ENCODE results near the gene PTPRQ. TPM values are rescaled to one million over a fixed set of nuclear protein-coding genes. Genes with fewer than 3 reads are reported as not detected.
"Not testable (repeated sequence)": the region's sequence is repeated elsewhere in the genome, so short reads cannot be mapped to it uniquely, and the experiment has no call there.

Gene PTPRQ
- total RNA-seq, 1 experiment from 2014 or later, result 0.08 TPM

DNA sequence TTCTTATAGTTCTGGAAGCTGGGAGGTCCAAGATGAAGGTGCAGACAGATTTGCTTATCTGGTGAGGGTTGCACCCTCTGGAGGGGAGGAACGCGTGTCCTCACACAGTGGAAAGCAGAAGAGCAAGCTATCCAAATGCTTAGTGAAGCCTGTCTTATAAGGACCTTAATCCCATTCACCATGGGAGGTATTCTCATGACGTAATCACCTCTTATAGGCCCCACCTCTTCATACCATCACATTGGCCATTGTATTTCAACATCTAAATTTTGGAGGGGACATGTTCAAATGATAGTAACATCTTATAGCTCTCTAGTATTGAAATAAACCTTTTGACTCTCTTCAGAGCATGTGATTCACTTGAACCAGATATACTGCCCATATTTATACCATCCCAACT is 158.4 kb downstream of the PTPRQ start:
- in situ Hi-C loops (cut with HindIII; ENCODE audit: low pct_unique_long_range_greater_than_20kb, low sequenced_read_pairs), result no loop called here
- DNase-seq (ENCODE audit: low read depth, low spot score), result no peak

- in situ Hi-C loops (cut with HindIII; ENCODE audit: low pct_unique_long_range_greater_than_20kb, low sequenced_read_pairs), result no loop called here
- peak; percentile 8 for DNase-seq (ENCODE audit: low read depth, low spot score)
Observed at GRCh38 chr12:80607361-80608135, 163.5 kb downstream of the PTPRQ start.

GRCh38 chr12:80617733-80618132 is 173.7 kb downstream of the PTPRQ start:
- DNase-seq (ENCODE audit: low read depth, low spot score), result no peak
- in situ Hi-C loops (cut with HindIII; ENCODE audit: low pct_unique_long_range_greater_than_20kb, low sequenced_read_pairs), result no loop called here

- in situ Hi-C loops (cut with HindIII; ENCODE audit: low pct_unique_long_range_greater_than_20kb, low sequenced_read_pairs), result no loop called here
Observed at GRCh38 chr12:80620281-80620680, 176.2 kb downstream of the PTPRQ start.

DNA sequence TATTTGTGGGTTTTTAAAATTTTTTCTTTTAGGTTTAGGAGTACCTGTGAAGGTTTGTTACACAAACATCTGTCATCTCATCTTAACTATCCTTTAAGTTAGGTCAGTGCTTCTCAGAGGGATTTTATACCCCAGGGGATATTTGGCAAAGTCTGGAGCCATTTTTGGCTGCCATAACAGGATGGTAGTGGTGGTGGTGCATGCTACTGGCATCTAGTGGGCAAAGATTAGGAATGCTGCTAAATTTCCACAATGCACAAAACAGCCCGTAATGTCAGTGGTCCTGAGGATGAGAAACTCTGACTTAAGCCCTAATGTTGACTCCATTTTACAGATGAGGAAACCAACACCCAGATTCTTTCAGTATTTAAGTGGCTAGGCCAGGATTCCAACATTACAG is 178.2 kb downstream of the PTPRQ start:
- in situ Hi-C loops (cut with HindIII; ENCODE audit: low pct_unique_long_range_greater_than_20kb, low sequenced_read_pairs), result no loop called here
- DNase-seq (ENCODE audit: low read depth, low spot score), result peak; percentile 75

More at GRCh38 chr12:80620281-80620680, 176.2 kb downstream of the PTPRQ start:
- no peak for DNase-seq (ENCODE audit: low read depth, low spot score)

DNA sequence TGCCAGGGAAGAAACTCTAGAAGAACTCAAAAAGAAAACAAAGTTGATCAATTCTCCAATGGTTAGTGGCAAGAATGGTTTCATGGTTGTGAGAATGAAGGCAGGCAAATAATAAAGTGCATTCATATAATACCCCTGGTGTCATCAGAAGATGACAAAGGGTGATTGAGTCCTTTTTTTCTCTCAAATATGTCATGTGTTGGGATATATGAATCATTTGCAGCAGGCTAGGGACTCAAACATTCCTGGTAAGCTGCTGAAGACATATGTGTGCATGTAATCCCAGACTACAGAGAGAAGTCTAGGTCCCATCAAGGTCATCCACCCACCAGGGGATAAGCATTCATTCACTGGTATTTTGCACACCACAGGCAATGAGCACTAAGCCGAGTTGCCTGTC is 181.0 kb downstream of the PTPRQ start:
- in situ Hi-C loops (cut with HindIII; ENCODE audit: low pct_unique_long_range_greater_than_20kb, low sequenced_read_pairs), result no loop called here
- peak; percentile 78 for DNase-seq (ENCODE audit: low read depth, low spot score)

- no peak for DNase-seq (ENCODE audit: low read depth, low spot score)
- in situ Hi-C loops (cut with HindIII; ENCODE audit: low pct_unique_long_range_greater_than_20kb, low sequenced_read_pairs), result no loop called here
Observed at GRCh38 chr12:80625901-80626300, 181.9 kb downstream of the PTPRQ start.

DNA sequence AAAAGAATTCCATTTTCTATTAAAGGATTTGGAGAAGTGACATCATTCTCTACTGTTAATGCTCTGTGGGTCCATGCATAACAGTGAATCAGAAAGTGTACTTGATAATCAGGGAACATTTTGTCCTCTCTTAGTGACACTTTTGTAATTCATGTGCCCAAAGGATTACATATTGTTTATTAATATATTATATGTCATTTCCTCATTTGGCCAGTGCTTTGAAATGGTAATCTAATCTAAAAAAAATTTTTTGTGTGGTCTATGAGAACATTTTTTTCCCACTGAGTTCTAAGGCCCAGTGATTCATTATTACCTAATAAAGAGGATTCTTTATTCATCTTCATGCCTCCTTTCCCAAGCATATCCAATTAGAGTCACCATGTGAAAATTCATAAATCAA is 183.7 kb downstream of the PTPRQ start:
- no peak for DNase-seq (ENCODE audit: low read depth, low spot score)
- in situ Hi-C loops (cut with HindIII; ENCODE audit: low pct_unique_long_range_greater_than_20kb, low sequenced_read_pairs), result no loop called here

GRCh38 chr12:80632835-80633234 is 188.8 kb downstream of the PTPRQ start:
- in situ Hi-C loops (cut with HindIII; ENCODE audit: low pct_unique_long_range_greater_than_20kb, low sequenced_read_pairs), result no loop called here
- peak; percentile 70 for DNase-seq (ENCODE audit: low read depth, low spot score)

GRCh38 chr12:80634903-80635302 is 190.9 kb downstream of the PTPRQ start:
- in situ Hi-C loops (cut with HindIII; ENCODE audit: low pct_unique_long_range_greater_than_20kb, low sequenced_read_pairs), result no loop called here
- DNase-seq (ENCODE audit: low read depth, low spot score), result no peak

DNA sequence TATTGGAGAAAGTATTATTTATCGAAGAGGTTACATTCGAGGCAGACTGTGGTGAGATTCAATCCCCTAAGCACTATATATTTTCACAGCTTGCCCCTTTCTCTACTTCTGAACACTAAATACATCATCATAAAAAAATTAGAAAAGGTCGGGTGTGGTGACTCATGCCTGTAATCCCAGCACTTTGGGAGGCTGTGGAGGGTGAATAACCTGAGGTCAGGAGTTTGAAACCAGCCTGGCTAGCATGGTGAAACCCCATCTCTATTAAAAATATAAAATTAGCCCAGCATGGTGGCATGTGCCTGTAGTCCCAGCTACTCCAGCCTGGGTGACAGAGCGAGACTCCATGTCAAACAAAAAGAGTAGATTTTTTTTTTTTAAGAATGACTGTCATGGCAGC is 192.8 kb downstream of the PTPRQ start:
- in situ Hi-C loops (cut with HindIII; ENCODE audit: low pct_unique_long_range_greater_than_20kb, low sequenced_read_pairs), result no loop called here
- DNase-seq (ENCODE audit: low read depth, low spot score), result no peak

DNA sequence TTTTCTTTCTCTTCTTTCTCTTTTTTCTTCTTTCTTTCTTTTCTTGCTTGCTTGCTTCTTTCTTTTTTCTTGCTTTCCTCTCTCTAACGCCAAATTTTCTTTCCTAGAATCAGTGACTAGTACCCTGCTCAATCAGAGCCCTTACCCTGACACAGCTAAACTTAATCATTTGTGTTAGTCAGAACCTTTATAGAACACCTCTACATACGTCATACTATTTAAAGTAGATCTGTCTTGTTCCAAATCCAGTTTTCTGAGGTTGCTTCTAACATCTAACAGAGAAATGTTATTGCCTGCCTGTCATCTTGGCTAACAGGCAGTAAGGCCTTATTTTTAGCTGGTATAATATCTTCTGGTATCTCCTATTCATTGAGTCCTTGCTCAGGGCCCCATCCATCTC is 197.9 kb downstream of the PTPRQ start:
- in situ Hi-C loops (cut with HindIII; ENCODE audit: low pct_unique_long_range_greater_than_20kb, low sequenced_read_pairs), result no loop called here
- DNase-seq (ENCODE audit: low read depth, low spot score), result no peak

DNA sequence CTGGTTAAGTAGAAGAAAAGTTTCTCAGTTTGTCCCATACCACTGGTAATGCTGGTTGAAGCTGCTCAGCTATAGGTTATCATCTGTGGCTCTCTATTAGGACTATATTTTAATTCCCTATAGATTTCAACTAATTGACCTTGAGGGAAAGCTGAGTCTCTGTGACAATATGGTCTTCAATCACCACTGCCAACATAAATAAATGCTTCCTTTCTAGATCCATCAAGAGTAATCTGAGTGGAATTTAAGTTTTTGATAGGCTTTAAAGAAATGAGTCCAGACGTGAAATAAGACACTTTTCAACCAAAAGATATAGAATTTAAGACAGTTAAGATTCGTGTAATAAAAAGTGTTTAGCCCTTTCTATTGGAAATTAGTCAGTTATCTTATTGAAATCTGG is 199.9 kb downstream of the PTPRQ start:
- in situ Hi-C loops (cut with HindIII; ENCODE audit: low pct_unique_long_range_greater_than_20kb, low sequenced_read_pairs), result no loop called here

GRCh38 chr12:80648881-80649280 is 204.8 kb downstream of the PTPRQ start:
- in situ Hi-C loops (cut with HindIII; ENCODE audit: low pct_unique_long_range_greater_than_20kb, low sequenced_read_pairs), result no loop called here
- DNase-seq (ENCODE audit: low read depth, low spot score), result no peak

More for the DNA sequence above, 199.9 kb downstream of the PTPRQ start:
- no peak for DNase-seq (ENCODE audit: low read depth, low spot score)

DNA sequence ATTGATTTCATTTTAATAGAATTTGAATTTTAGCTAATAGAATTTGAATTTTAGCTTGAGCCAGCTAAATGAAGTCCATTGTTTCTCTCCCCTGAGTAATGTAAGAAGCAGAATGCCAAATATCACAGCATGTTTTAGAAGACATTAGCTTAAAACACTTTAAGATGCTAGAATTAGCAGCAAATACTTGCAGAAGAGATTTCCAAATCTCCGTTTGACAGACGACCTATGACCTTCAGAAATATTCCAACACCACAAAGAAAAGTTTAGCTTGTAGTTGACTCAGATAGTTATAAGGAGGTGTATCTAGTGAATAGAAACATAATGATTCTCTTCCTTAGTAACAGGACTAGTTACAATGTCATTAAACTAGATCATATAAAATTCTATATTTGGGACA is 211.7 kb downstream of the PTPRQ start:
- in situ Hi-C loops (cut with HindIII; ENCODE audit: low pct_unique_long_range_greater_than_20kb, low sequenced_read_pairs), result no loop called here

GRCh38 chr12:80659512-80660063 is 215.6 kb downstream of the PTPRQ start:
- DNase-seq (ENCODE audit: low read depth, low spot score), result no peak
- in situ Hi-C loops (cut with HindIII; ENCODE audit: low pct_unique_long_range_greater_than_20kb, low sequenced_read_pairs), result no loop called here

More for the DNA sequence above, 211.7 kb downstream of the PTPRQ start:
- no peak for DNase-seq (ENCODE audit: low read depth, low spot score)

DNA sequence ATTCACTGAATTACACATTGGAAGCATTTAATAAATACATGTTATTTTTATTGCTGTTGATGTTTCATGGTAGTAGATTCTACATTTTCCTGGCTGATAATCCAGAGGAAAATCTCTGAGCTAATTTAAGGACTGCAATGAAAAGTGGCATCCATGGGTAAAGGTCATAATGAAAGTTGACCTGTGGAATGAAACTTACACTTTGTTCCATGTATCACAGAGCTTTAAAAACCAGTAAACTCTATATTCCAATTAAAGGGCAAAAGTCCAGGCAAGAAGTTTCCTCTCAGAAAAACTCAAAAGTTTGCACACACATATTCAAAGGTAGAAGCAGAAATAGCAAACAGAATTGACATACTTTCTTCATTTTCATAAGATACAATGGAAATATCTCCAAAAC is 218.6 kb downstream of the PTPRQ start:
- in situ Hi-C loops (cut with HindIII; ENCODE audit: low pct_unique_long_range_greater_than_20kb, low sequenced_read_pairs), result no loop called here
- no peak for DNase-seq (ENCODE audit: low read depth, low spot score)

DNA sequence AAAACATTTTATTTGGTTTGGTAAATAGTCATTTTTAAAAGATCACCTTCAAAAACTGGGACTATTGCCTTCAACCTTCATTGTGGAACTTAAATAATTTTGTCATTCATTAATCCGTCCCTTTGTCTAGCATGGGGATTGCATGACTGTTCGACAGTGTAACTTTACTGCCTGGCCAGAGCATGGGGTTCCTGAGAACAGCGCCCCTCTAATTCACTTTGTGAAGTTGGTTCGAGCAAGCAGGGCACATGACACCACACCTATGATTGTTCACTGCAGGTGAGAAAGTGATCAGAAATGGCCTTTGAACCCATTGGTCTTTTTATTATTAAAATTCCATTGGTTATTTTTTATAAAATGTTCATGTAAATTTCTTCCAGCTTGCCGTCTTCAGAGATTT is 226.2 kb downstream of the PTPRQ start:
- no peak for DNase-seq (ENCODE audit: low read depth, low spot score)
- in situ Hi-C loops (cut with HindIII; ENCODE audit: low pct_unique_long_range_greater_than_20kb, low sequenced_read_pairs), result no loop called here

GRCh38 chr12:80676042-80676636 is 232.1 kb downstream of the PTPRQ start:
- in situ Hi-C loops (cut with HindIII; ENCODE audit: low pct_unique_long_range_greater_than_20kb, low sequenced_read_pairs); DNase-seq (ENCODE audit: low read depth, low spot score): not testable (repeated sequence)
